GM21367 (cell line): ENCODE measurements around the gene TRIO.
A peak's percentile ranks its signal among the peaks of the same experiment; 100 is the strongest.

Experiments used
- ATAC-seq: cut with Tn5 transposase; IDR thresholded peaks from one replicate; pipeline ENCODE4 v1.9.1; 2021; ENCODE audit not compliant: unreplicated experiment

TRIO gene

DNA sequence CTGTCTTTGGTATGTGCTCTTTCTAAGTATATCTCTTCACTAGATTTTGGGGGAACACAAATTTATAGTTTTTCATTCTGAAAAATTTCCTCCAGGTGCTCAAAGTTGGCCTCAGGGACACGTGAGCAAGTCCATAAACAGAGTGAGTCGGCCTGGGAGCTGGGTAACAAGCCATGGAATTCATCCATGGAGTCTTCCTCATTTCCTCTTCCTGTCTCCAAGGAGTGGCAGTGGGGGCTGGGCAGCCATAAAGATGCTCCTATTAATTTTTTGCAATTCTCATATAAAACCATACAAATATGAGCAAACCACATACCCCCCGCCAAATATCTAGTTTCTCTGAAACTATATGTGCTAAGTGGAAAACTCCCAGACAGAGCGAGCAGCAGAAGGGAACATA is 301.9 kb downstream of the TRIO start:
- no peak for ATAC-seq

DNA sequence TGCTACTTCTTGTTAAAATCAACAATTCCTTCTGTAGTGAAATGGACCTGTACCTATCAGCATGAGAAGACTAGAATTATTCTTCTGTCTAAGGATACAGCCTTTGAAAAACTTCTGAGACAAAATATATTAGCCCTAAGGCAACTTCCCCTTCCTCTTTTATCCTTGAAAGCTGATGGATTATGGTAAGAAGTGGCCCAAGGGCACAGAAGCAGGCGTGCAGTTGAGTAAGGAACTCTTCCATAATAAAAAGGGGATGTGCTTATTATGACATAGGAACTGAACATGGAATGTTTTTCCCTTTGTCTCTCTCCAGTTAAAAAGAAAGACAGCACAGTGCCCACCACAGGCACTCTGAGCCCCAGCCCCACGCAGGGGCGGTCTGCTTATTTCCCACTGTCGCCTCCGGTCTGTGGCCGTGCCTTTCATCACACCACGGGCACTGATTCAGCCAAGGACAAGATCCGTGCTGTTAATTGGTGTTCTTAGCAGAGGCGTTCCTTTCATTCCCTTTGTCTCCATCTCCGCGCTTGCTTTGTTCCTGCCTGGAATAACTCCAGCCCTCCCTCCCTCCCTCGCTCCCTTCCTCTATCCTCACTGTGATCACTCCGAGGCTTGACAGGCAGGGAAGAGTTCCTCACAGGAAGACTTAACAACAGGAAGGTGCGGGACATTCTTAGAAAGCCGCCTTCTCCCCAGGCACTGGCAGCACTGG is 302.6 kb downstream of the TRIO start:
- ATAC-seq: no peak

DNA sequence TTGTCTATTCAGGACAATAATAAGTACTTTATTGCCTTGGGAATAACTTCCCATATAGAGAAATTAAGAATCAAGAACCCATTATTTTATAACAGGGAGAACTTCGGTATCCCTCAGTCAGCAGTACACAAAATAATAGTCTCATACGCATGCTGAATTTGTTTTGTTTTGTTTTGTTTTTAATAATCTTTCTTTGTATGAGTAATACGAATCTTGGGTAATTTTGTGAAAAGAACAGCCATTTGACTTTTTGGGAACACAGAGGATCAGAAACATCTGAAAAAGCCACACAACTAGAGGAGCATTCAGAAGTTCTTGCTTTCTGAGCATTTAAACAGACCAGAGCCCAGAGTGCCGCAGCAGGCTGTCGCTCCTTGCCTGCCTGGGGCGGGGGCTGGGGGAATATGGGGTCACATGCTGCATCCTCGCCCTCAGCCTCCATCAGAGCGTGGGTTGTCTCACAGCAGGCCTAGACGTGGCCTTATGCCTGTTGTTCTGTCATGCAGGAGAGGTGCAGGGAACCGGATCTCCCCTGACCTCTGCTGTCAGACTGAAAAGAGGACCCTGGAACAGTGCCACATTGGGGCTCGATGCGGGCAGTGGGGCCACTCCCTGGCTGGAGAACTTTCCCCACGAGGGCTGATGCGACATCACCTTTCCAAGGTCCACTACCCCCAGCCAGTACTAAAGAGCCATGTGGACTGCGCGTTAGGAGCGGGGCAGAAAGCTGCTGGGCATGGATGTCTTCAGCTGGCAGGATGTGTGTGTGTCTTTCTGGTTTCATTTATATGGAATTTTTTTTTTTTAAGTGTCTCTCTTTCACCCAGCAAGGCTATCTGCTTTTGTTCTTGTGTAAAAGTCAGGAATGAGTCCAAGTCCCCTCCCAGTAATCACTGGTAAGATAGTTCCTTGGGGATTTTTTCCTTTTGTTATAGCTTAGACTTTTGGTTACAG is 305.1 kb downstream of the TRIO start:
- peak; percentile 76 for ATAC-seq

DNA sequence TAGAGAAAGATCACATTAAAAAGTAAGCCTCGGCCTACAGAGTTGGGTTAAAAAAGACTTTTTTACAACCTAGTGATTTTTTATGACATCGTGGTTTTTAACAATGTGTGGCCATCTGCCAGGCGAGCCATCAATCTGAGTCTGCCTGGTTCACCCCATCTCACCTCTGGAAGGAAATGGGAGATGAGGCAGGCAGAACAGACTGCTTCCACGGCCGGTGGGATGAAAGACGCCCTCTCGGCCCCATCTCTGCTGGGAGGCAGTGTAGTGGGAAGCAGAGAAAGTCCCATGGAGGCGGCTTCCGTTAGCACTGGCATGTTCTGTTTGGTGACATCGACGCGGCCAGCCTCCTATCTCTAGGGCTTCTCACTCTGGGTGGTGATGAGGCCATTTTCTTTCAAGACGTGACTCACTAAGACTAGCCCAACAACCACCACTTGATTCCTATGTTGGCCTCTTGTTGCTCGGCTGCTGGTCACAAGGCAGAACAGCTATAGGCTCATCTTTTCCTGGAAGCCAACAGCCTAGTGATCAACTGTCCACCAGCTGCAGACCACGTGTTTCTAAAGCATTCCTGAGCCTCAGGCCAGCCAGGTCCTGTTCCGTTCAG is 306.0 kb downstream of the TRIO start:
- no peak for ATAC-seq

DNA sequence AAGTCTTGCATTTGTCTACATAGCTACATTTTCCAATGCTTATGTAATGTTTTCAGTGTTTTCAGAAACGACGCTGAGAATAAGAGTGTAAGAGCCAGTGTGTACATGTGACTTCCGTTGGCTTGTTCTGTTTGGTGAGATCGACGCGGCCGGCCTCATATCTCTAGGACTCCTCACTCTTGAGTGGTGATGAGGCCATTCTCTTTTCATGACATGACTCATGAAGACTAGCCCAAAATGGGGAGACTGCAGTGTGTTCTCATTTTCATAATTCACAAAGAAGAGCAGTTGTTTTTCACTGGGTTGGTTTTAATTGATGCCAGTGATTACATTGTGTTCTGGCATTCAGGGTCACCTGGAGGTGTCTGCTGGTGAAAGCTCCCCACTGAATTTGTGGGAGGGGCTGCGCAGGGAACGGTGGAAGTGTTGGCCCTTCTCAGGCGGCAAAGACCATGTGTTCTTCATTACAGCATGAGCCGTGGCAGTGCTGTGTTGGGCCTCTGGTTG is 306.9 kb downstream of the TRIO start:
- ATAC-seq: no peak

DNA sequence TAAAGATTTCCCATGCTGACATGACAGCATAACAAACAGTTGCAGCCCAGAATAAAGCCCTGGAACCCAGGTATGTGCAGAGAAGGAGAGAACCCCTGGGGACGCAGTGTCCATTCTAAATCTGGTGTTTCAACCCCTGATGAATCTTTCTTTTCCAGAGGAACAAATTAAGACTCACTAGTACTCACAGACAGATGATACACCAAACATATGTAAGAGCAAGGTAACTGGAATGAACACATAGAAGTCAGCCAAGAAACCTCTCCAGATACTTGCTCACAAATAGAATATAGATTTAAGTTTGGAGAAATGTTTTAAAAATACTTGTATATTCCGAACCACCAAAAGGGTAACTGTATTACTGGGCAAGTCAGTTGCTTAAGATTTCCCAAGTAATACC is 307.6 kb downstream of the TRIO start:
- ATAC-seq: no peak

DNA sequence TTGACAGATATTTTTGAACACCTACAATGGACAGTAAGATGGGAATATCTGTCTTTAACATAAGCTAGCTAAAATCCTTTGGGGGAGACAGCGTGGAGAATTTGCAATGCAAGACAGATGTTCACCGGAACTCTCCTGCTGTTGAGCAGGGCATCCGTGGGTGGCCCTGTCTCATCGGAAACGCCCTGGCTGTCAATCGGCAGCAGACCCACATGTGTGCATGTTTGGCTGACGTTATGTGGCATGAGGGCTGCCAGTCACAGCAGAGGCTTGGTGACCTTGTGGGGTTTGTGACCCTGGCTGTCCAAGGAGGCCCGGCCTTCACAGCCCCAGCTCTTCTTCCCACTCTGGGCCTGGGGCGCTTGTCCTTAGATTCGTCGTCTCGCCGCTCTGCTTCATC is 308.7 kb downstream of the TRIO start:
- no peak for ATAC-seq

DNA sequence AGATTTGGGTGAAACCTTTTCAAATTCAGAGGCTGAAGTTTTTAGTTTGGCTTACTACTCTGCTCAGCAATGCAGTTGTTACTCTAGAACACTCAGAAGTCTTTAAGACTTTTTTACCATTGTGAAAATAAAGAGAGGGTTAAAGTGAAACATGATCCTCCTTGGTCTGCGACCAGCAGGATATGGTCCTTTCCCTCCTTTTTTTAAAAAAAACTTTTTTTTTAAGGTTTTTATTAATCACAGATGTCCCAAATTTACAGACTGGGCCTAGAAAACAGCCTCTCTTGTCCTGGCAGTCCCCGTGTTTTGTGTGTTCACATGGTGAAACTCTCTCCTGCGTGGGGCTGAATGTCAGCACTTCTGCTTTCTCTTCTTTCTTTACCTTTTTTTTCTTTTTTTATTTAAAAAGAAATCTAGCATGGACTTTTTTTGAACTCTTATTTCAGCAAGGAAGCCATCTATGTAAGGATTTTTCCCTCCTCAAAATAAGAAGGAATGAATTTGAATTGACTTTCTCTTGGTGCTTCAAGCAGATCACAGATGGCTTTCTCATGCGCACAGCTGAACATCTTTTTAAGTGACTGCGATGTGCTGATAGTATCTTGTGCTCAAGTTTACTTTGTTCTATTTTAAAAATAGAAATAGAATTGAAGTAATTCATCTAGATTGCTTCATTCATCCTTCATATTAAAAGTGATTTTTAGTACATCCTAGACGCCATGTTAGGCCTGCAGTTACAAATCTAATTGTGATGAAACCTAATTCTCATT is 309.7 kb downstream of the TRIO start:
- ATAC-seq: no peak

DNA sequence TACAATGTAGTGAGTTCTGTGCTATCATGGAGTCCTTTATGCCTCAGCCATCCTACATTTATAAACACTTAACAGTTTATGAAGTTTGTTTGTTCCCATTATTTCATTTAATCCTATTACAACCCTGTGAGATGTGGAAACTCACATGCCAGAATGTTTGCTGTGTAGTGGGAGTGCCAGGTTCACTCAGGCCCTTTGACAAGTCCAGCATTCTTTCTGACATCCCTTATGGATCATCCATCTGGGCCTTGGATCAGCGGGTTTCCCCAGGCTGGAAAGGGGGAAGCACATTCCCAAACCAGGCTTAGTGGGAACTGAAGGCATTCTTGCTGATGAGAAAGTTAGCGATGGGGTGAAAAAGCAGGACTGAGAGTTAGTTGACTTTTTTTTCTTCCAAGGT is 310.3 kb downstream of the TRIO start:
- no peak for ATAC-seq

DNA sequence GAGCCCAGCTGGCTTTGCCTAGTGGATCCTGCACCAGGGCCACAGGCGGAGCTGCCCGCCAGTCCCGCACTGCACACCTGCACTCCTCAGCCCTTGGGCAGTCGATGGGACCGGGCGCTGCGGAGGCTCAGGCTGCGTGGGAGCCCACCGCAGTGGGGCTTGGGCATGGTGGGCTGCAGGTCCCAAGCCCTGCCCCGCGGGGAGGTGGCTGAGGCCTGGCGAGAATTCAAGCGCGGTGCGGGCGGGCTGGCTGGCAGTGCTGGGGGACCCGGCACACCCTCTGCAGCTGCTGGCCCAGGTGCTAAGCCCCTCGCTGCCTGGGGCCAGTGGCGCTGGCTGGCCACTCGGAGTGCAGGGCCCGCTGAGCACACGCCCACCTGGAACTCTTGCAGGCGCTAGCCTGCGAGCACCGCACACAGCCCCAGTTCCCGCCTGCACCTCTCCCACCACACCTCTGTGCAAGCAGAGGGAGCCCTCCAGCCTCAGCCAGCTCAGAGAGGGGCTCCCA is 312.7 kb downstream of the TRIO start:
- ATAC-seq: no peak

DNA sequence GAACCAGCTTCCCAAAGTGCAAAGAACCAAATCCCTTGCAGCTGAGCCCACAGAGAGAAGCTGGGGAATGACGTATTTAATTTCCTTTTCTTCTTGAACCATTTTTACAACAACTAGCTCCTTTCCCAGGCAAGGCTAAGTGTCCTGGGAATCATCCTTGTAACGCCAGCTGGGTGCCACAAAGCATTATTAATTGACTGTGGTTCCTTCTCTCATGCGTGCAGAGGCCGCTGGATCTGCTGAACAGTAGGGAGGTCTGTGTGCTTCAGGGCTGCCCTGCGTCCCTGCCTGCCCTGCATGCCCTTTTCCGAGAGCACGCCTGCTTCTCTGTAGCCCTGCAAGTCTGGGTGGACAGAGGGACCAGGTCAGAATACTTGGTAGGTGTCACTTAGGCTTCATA is 314.3 kb downstream of the TRIO start:
- no peak for ATAC-seq

DNA sequence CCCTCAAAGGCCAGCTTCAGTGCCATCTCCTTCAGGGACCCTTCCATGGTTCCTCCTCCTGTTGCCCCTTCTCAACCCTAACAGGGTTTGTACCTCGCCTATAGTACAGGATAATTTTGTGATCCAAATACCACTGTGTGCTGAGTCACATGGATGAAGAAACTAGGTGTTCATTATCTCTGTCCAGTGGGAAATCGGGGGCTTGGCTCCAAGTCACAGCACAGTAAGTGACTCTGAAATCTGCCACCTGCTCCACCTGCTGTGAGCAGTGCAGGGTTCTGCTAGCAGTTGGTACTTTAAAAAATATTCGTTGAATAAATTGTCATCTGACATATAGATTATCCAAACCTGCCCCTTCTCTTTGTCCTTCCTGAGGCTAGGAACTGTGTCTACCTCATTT is 315.3 kb downstream of the TRIO start:
- no peak for ATAC-seq

DNA sequence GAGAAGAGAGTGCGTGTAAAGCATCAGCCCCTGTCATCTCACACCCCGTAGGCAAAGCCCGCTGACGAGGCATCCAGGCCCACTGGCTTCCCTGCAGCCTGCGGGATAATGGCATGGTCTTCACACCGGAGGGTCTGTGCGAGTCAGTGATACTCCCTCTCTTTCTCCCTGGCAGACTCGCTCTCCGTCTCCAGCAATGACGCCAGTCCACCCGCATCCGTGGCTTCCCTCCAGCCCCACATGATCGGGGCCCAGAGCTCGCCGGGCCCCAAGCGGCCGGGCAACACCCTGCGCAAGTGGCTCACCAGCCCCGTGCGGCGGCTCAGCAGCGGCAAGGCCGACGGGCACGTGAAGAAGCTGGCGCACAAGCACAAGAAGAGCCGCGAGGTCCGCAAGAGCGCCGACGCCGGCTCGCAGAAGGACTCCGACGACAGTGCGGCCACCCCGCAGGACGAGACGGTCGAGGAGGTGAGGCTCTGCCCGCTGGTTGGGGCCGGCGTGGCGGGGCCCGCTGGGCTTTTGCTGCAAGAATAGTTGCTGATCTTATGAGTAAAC is 317.8 kb downstream of the TRIO start:
- no peak for ATAC-seq

DNA sequence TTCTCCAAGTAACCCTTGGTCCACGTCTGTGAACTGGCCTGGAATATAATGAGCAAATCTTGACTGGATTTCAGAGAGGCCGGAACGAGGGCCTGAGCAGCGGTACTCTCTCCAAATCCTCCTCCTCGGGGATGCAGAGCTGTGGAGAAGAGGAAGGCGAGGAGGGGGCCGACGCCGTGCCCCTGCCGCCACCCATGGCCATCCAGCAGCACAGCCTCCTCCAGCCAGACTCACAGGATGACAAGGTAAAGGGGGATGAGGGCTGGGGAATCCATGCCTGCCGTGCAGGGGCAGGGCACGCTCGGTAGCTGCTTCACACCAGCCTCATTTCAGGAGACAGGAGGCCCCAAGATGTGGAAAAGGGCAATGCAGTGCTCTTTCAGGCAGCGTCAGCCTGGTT is 319.5 kb downstream of the TRIO start:
- no peak for ATAC-seq

DNA sequence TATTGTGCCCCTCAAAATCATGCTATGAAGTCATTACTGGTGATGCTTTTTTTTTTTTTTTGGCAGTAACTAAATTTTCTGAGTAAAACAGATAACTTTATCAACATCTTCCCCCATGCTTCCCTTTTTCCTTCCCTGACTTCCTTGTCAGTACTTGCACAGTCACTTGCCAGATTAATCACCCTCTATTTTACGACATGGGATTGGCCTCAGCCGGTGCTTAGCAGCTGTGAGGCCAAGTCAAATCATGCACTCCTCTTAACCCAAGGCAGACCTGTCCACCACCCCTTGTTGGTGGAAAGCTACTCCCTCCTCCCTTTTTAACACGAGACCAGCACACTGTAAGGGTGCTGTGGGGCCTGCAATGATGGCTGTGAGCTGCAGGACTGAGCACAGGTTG is 320.5 kb downstream of the TRIO start:
- ATAC-seq: no peak

DNA sequence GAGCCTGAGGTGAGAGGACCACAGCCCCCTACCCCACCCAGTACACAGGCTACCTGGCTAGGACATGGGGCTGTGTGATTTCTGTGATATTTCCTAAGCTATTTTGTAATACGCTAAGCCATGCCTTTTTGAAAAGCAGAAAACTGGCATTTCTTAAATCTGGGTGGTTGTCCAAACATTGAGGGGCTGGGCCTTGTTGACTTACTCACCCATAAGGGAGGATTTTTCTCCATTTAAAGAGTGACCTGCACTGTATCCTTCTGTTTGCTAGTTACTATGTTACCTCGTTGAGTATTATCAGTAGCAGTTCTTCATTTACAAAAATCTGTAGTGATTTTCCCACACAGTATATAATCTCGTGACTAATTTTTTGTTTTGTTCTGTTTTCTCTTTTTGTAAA is 321.0 kb downstream of the TRIO start:
- ATAC-seq: no peak

DNA sequence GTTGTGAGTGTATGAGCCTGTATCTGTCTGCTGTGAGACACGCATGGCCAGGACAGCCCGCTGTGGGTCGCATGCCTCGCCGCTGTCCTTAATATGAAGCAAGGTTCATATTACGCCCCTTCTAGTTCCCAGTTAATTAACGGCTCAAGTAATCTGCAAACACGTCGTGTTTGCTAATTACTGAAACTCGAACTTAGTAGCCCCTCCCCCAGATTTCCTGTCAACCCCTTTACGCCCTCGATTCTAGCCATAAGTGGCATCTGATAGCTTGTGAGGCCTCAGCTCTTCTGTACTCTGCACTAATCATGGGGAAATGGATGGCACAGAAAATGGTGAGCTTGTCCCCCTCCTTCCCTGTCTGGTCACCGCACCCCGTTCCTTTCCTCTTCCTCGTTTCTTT is 321.5 kb downstream of the TRIO start:
- no peak for ATAC-seq

DNA sequence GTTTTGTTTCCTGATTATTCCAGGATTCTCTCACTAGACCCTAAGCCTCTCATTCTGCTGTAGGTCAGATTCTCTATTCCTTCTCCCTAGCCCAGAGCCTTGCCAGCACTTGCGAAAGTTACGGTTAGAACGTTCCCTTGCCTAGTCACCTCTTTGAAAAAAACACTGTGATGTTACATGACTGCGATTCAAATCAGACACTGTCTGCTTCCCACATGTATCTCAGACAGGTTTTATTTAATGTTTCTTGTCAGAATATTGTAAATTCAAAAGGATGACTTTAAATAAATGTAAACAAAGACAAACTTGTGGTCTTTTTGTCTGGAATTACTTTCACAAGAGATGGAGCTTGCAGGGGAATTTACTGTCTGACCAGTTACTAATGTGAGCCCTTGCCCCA is 322.0 kb downstream of the TRIO start:
- ATAC-seq: no peak

DNA sequence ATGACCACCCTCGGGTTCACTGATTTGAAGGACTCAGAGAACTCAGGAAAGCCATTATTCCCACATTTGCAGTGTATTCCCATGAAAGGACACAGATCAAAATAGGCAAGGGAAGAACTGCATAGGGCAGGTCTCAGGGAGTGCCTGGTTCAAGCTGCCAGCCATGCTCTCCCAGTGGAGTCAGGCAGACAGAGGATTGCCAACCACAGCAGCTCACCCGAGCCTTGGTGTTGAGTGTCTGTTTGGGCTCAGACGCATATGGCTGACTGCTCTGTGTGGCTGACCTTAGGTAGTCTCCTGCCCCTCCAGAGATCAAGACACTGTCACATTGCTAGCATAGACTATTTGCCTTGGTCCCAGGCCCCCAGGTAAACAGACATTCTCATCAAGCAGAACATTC is 322.6 kb downstream of the TRIO start:
- no peak for ATAC-seq

DNA sequence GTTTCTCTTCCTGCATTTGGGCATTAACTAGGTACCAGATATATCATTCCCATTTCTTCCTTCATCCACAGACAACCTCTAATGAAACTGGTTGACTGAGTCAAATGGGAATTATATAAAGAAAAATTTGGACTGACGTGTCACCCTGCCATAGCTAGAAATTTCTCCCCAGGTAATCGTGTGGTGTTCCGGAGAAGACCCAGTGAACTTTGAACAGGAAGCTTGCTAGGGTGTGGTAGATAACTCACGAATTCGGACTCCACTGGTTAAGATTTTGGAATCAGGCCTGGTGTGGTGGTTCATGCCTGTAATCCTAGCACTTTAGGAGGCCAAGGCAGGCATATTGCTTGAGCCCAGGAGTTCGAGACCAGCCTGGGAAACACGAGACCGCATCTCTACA is 324.1 kb downstream of the TRIO start:
- ATAC-seq: no peak

DNA sequence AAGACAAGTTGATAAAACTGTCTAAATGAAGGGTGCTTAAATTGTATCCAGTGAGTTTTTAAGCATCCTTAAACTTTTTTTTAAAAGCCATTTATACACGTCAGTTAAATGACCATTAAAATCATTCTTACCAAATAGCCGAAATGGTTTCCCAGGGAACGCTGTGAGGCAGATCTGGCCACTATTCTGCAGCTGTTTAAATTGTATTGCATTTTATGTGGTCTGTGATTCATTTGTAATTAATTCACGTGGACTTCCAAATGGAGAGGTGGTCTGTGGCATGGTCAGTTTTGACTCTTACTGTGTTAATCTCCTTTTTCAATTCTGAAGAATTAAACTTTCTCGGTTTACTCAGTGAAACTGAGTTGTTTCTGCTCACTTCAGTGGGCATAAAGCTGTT is 324.7 kb downstream of the TRIO start:
- no peak for ATAC-seq
